GM12878 (cell line): Measurements from ENCODE around the gene SCARF1. TPM values are rescaled to one million over a fixed set of nuclear protein-coding genes. Genes with fewer than 3 reads are reported as not detected.

ENCODE experiments used
- ATAC-seq: fragments of 200-7000 bp; cut with Tn5 transposase; 3 replicates; pipeline ENCODE4 v1.9.1; 2020; ENCODE audit warnings: mild to moderate bottlenecking, moderate library complexity
- BruUV-seq: library from RNA; stranded (reverse); fragments of 400-500 nt; replicated peaks from 2 replicates; lab custom pipeline; 2021; lab: Mats Ljungman, UMichigan
- CTCF ChIA-PET: fragments of 300-600 bp; sonication (Branson Sonifier 250); formaldehyde crosslinking; extraction: SDS; loops from one replicate; lab custom pipeline; 2021; ENCODE audit warnings: inconsistent platforms; lab: Yijun Ruan, JAX
- POLR2A ChIA-PET: fragments of 350-600 bp; formaldehyde crosslinking; extraction: SDS; loops from one replicate; lab custom pipeline; 2021; ENCODE audit warnings: inconsistent platforms; lab: Charles Lee
- RAD21 ChIA-PET: fragments of 300-600 bp; sonication (Branson Sonifier 250); formaldehyde crosslinking; loops from one replicate; lab custom pipeline; 2023; ENCODE audit warnings: antibody characterized with exemption; ENCODE audit not compliant: unreplicated experiment; lab: Charles Lee
- SMC1A ChIA-PET: fragments of 300-600 bp; sonication (Branson Sonifier 250); formaldehyde crosslinking; loops from one replicate; lab custom pipeline; 2023; ENCODE audit not compliant: unreplicated experiment, uncharacterized antibody; lab: Charles Lee
- DNase-seq: peaks from one replicate; pipeline ENCODE4 v3.0.0-alpha.2; 2011; ENCODE audit warnings: low read depth, low spot score
- FAIRE-seq: peaks from 3 replicates; lab custom pipeline; 2011; peaks lifted over from hg19 to GRCh38; lab: Jason Lieb, UNC
- H2AFZ ChIP-seq: 2 replicates; pipeline ENCODE4 v1.6.0; 2011; ENCODE audit warnings: low read depth, low read length, control low read depth; ENCODE audit not compliant: control insufficient read depth
- H3K27ac ChIP-seq: 2 replicates; pipeline ENCODE4 v1.5.1; 2011; ENCODE audit warnings: control low read depth; ENCODE audit not compliant: control insufficient read depth, insufficient read depth
- H3K27me3 ChIP-seq, 2 experiments: replicated peaks in 1 of 2; 2 replicates each; pipeline versions ENCODE4 v1.6.0 to v1.6.1; 2011; ENCODE audit warnings: low read length in 1 of 2; ENCODE audit not compliant: control insufficient read depth in 2 of 2, insufficient read depth in 2 of 2
- H3K36me3 ChIP-seq, 2 experiments: 2 replicates each; pipeline ENCODE4 v1.5.1; 2011; ENCODE audit warnings: low read length in 1 of 2; ENCODE audit not compliant: control insufficient read depth in 2 of 2, insufficient read depth in 2 of 2
- H3K4me1 ChIP-seq: 2 replicates; pipeline ENCODE4 v1.6.1; 2011; ENCODE audit warnings: mild to moderate bottlenecking, low read length, moderate library complexity, mixed read lengths; ENCODE audit not compliant: control insufficient read depth, insufficient read depth
- H3K4me2 ChIP-seq: 2 replicates; pipeline ENCODE4 v1.6.0; 2011; ENCODE audit warnings: control low read depth; ENCODE audit not compliant: control insufficient read depth, insufficient read depth
- H3K4me3 ChIP-seq: fragments of 200-600 bp; sonication (generic); 2 replicates; pipeline ENCODE4 v1.5.1; 2016
- H3K79me2 ChIP-seq: 2 replicates; pipeline ENCODE4 v1.6.0; 2011; ENCODE audit warnings: low read length; ENCODE audit not compliant: control insufficient read depth, insufficient read depth
- H3K9ac ChIP-seq: 2 replicates; pipeline ENCODE4 v1.8.0; 2011; ENCODE audit warnings: low read length, control low read depth, mixed read lengths; ENCODE audit not compliant: control insufficient read depth, insufficient read depth
- H3K9me3 ChIP-seq: replicated peaks from 3 replicates; pipeline ENCODE4 v1.5.1; 2011; ENCODE audit warnings: mild to moderate bottlenecking, low read length; ENCODE audit not compliant: control insufficient read depth, insufficient read depth
- H4K20me1 ChIP-seq: 2 replicates; pipeline ENCODE4 v1.6.0; 2011; ENCODE audit not compliant: control insufficient read depth, insufficient read depth
- KAT2A ChIP-seq: conservative IDR thresholded peaks from 2 replicates; pipeline ENCODE4 v1.6.1; 2011; ENCODE audit warnings: low read depth, low read length; ENCODE audit not compliant: control insufficient read depth
- POLR2A ChIP-seq: IDR thresholded peaks from 2 replicates; pipeline ENCODE4 v1.6.1; 2011; ENCODE audit warnings: low read depth, mild to moderate bottlenecking, low read length
- SRF ChIP-seq, 2 experiments: IDR thresholded peaks; 2 replicates each; pipeline ENCODE4 v1.6.1; 2011; ENCODE audit warnings: low read depth in 2 of 2, low read length in 2 of 2, mild to moderate bottlenecking in 1 of 2, moderate library complexity in 1 of 2
- TCF12 ChIP-seq: IDR thresholded peaks from 2 replicates; pipeline ENCODE4 v1.6.1; 2011; ENCODE audit warnings: low read depth, mild to moderate bottlenecking, low read length
- USF1 ChIP-seq: IDR thresholded peaks from 2 replicates; pipeline ENCODE4 v1.6.1; 2011; ENCODE audit warnings: borderline replicate concordance, low read depth, mild to moderate bottlenecking, moderate library complexity, mixed read lengths, low read length; ENCODE audit not compliant: insufficient read depth; ENCODE audit errors: extremely low read length
- ZNF274 ChIP-seq: IDR thresholded peaks from one replicate; pipeline ENCODE4 v1.8.0; 2011; ENCODE audit not compliant: insufficient read length, insufficient read depth
- WGBS: methylation state at CpG from one replicate; pipeline ENCODE4 v1.1.6; 2016; ENCODE audit warnings: low lambda C conversion rate; ENCODE audit not compliant: insufficient replicate concordance, insufficient coverage; ENCODE audit errors: missing lambda C conversion rate; 5-methylcytosine and 5-hydroxymethylcytosine counted together
- in situ Hi-C: fragments of 300-500 bp; cut with MboI; formaldehyde crosslinking; loops from 9 replicates; pipeline ENCODE4 v1.14.3; 2018; ENCODE audit warnings: mixed read lengths
- intact Hi-C: fragments of 100-400 bp; cut with micrococcal nuclease; formaldehyde crosslinking; loops from one replicate; pipeline ENCODE4 v1.14.2; 2022; ENCODE audit not compliant: unreplicated experiment
- polyA plus RNA-seq, 11 experiments: library from polyadenylated mRNA; depleted of rRNA in 4 of 11; unstranded in 6 of 11; stranded (reverse) in 5 of 11; fragments of >200 nt; fragmentation: Nextera tagmentation in 4 of 11; fragmentation: Illumina TruSeq in 1 of 11; extraction: Ambion mirVana in 4 of 11; extraction: Trizol in 1 of 11; gene quantifications; 1 replicate in 1 of 11; 2 replicates in 10 of 11; pipeline versions ENCODE4 v1.2.1 to v1.2.3, GENCODE V29; 2011 to 2016; ENCODE audit warnings: inconsistent platforms in 2 of 11, missing spikeins in 2 of 11, low read depth in 1 of 11
- total RNA-seq, 4 experiments: library from RNA; depleted of rRNA in 3 of 4; stranded (reverse); fragments of >200 nt in 3 of 4; fragmentation: Illumina TruSeq in 1 of 4; extraction: Trizol in 1 of 4; gene quantifications; 2 replicates each; pipeline versions ENCODE4 v1.2.1 to v1.2.3, GENCODE V29; 2013 to 2021

The SCARF1 gene
- total and polyA plus RNA-seq, 10 of the 15 experiments (the other 5 are each of a cell fraction or from before 2014, with no cell fraction given): 0.10 to 1.7 (median 0.43) TPM

GRCh38 chr17:1661045-1661444 is 15.5 kb upstream of the SCARF1 start:
- no peaks in the 10 kb centered on the region for H4K20me1 ChIP-seq
- H3K9ac ChIP-seq: no peak overlapping the region
- no peaks in the 10 kb centered on the region for H3K79me2 ChIP-seq
- H3K4me1 ChIP-seq: no peaks in the 10 kb centered on the region
- CTCF ChIA-PET: interaction anchor here (0.8 to 1.0 kb wide), 3 partner anchors 8 to 226 kb away, joined by 3 to 4 read pairs (median 4); no protein-coding TSS in a partner anchor
- H2AFZ ChIP-seq: no peak overlapping the region
- no peak overlapping the region for H3K4me3 ChIP-seq
- H3K27me3 ChIP-seq: no peaks in the 10 kb centered on the region
- H3K27ac ChIP-seq: no peak overlapping the region
- RAD21 ChIA-PET: no interaction called here
- ATAC-seq (no peak), DNase-seq (no peak), FAIRE-seq (no peak)
- no peak overlapping the region for H3K4me2 ChIP-seq
- in situ Hi-C loops (no loop called here), intact Hi-C loops (loop anchor here (10.0 kb wide), 1 partner anchor 124 kb away; no protein-coding TSS in a partner anchor)
- POLR2A ChIA-PET: interaction anchor here (1.1 to 1.4 kb wide), 3 partner anchors 8 to 23 kb away, joined by 3 to 4 read pairs (median 3); no protein-coding TSS in a partner anchor
- no peak for TF ChIP-seq KAT2A
- TF ChIP-seq POLR2A: peak; percentile 5; the same call in 1 of the 2 replicates
- TF ChIP-seq USF1: no peak
- TF ChIP-seq SRF (IDR thresholded peaks at IDR 0.05; ENCODE audit: low read depth in 2 of 2, low read length in 2 of 2): no peak
- TF ChIP-seq ZNF274: no peak
- SMC1A ChIA-PET: no interaction called here
- 97% methylated on average over 12 of the region's 12 CpGs for WGBS
- no TSS peak for BruUV-seq
- no peaks in the 10 kb centered on the region for H3K9me3 ChIP-seq
- H3K36me3 ChIP-seq: peaks cover 39 to 50% of the 10 kb centered on the region in 2 experiments

GRCh38 chr17:1658100-1658499 is 12.6 kb upstream of the SCARF1 start:
- ATAC-seq (no peak), DNase-seq (no peak), FAIRE-seq (no peak)
- H2AFZ ChIP-seq: no peak overlapping the region
- BruUV-seq: no TSS peak
- H3K4me2 ChIP-seq: no peak overlapping the region
- WGBS: 91% methylated on average over 9 of the region's 9 CpGs
- TF ChIP-seq TCF12 (no peak), POLR2A (0 out of 2 replicates have a peak, but pooled peaks have one; percentile 12)
- H3K9ac ChIP-seq: no peak overlapping the region
- no peaks in the 10 kb centered on the region for H3K9me3 ChIP-seq
- H3K27ac ChIP-seq: no peak overlapping the region
- no peaks in the 10 kb centered on the region for H3K27me3 ChIP-seq
- ChIA-PET SMC1A (no interaction called here), CTCF (interaction anchor here (0.7 kb wide), 1 partner anchor 12 kb away, joined by 3 read pairs; the partner anchor contains the start of gene SCARF1), RAD21 (no interaction called here), POLR2A (interaction anchor here (0.6 to 1.2 kb wide), 2 partner anchors 20 to 130 kb away, joined by 5 to 6 read pairs; no protein-coding TSS in a partner anchor)
- in situ Hi-C loops: no loop called here
- H3K36me3 ChIP-seq: peaks cover 52 to 58% of the 10 kb centered on the region in 2 experiments
- H3K4me1 ChIP-seq: no peaks in the 10 kb centered on the region
- intact Hi-C loops: no loop called here
- H3K4me3 ChIP-seq: no peak overlapping the region
- no peaks in the 10 kb centered on the region for H3K79me2 ChIP-seq
- no peaks in the 10 kb centered on the region for H4K20me1 ChIP-seq
